ENCODE measurements around the gene DENND5A.
"Not testable (repeated sequence)": the region's sequence is repeated elsewhere in the genome, so short reads cannot be mapped to it uniquely, and the experiment has no call there.

Gene DENND5A

GRCh38 chr11:9136741-9137140 is 128.4 kb downstream of the DENND5A start:
- FAIRE-seq: no peak

GRCh38 chr11:9133956-9134355 is 131.2 kb downstream of the DENND5A start:
- FAIRE-seq: no peak

- no peak for FAIRE-seq
Observed at GRCh38 chr11:9132203-9132878, 132.8 kb downstream of the DENND5A start.

DNA sequence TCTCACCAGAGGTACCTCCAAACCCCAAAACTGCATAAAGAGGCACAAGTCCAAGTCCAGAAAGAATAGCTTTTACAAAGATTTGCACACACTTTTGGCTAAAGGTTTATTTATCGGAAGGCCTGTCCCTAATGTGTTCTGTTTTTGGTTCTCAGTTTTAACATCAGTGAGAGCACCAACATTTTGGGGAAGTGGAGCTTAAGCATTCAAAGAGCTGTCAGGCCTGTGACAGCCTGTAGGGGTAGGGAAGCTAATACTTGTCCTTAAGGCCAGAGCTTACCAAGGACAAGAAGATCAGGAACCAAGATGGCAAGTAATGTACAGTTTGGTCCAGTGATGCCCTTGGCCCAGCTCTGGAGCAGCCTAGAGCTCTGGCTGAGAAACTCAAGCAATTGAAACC is 134.9 kb downstream of the DENND5A start:
- FAIRE-seq: no peak

- no peak for FAIRE-seq
Observed at GRCh38 chr11:9126636-9127035, 138.5 kb downstream of the DENND5A start.

GRCh38 chr11:9125185-9125886 is 139.8 kb downstream of the DENND5A start:
- no peak for FAIRE-seq

DNA sequence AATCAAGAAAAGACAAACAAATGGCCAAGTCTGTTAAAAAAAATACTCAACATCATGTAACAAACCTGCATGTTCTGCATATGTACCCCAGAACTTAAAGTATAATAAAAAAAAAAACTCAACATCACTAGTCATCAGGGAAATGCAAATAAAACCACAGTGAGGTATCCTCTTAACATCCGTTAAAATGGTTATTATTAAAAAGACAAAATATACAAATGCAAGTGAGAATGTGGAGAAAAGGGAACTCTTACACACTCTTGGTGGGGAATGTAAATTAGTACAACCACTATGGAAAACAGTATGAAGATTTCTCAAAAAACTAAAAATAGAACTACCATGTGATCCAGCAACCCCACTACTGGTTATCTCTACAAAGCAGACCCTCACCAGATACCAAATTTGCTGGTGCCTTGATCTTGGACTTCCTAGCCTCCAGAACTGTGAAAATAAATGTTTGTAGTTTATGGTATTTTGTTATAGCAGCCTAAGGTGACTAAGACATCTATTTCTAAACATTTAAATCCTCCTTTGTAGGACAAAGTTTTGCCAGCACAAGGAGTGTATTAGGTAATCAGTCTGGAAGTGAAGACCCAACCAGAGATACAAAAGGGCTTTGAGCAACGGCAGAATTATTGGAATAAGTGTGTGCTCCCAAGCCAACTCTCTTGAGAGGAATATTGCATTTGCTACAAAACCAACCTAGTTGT is 141.4 kb downstream of the DENND5A start:
- FAIRE-seq: no peak

DNA sequence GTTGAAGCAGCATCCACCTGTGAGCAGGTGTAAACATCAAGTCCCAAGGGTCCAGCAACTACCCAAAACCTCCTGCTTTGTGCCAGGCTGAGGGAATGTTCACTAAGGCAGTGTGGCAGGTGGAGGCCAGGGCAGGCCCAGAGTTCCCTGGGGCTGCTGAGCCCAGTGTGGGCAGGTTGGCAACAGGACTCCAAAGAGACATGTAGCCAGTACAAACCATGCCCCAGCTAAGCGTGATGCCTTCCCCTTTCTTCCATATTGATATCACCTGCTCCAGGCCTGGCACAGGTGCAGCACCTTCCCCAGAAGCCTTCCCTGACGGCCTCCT is 143.7 kb downstream of the DENND5A start:
- no peak for FAIRE-seq

DNA sequence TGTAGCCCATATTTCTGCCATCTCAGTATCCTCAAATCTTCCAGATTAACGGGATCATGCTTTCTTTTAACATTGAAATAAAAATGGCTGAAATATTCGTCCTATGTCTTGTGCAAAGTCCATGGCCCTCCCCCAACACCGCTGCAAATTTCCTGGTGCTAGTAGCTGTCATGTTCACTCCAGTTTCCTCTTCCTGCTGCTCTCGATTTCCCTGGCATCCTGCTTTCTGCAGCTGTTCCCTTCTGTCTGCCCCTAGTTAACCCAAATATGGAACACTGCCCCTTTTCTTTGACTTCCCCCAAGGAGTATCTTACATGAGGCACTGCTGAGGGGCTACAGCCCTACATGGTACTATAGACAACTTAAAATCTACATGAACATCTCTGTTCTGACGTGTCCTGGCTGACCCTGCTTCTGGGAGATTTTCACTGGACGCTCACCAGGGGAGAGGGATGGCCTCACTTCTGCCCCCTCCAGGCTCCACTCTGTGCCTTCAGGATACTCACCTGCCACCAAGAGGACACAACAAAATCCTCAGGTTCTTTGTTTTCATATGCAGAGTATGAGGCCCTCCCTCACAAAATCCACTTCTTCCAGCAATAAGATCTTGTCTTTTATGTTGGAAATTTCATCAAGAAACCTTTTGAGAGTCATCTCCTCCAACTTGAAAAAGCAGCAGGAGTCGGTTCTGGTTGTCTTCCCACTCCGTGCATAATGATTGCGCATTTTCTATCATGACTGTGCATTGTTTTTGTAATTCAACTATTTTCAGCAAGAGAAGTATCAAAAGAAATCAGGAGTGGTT is 144.3 kb downstream of the DENND5A start:
- no peak for FAIRE-seq

DNA sequence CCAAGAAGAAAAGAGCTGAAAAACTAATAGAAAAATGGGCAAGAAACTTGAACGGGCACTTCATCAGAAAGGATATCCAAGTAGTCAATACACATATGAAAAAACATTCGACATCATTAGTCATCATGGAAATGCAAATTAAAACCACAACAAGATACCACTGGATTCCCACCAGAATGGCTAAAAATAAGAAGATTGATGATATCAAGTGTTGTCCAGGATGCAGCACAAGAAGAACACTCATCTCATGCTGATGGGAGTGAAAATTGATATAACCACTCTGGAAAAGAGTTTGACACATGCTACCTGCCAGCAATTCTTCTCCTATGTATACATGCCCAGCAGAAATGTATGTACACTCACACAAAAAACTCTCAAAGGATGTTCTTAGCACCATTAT is 146.9 kb downstream of the DENND5A start:
- no peak for FAIRE-seq

DNA sequence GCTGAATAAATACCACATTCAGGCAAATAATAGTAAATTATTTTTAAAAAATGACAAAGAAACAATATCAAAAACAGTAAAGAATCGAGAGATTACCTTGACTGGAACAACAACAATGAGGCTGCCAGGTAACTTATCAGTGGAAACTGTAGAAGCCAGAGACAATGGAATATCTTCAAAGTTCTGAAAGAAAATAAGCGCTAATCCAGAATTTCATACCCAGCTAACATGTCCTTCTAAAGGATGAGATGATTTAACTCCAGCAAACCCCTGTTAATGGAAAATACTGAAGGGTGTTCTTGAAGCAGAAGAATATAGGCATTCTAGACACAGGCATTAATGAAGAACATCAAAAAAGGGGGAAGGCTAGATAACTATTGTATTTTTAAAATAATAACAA is 153.1 kb downstream of the DENND5A start:
- FAIRE-seq: no peak

- FAIRE-seq: no peak
Observed at GRCh38 chr11:9109858-9110731, 155.1 kb downstream of the DENND5A start.

- no peak for FAIRE-seq
Observed at GRCh38 chr11:9104580-9104979, 160.6 kb downstream of the DENND5A start.

- FAIRE-seq: no peak
Observed at GRCh38 chr11:9103542-9104276, 161.4 kb downstream of the DENND5A start.

DNA sequence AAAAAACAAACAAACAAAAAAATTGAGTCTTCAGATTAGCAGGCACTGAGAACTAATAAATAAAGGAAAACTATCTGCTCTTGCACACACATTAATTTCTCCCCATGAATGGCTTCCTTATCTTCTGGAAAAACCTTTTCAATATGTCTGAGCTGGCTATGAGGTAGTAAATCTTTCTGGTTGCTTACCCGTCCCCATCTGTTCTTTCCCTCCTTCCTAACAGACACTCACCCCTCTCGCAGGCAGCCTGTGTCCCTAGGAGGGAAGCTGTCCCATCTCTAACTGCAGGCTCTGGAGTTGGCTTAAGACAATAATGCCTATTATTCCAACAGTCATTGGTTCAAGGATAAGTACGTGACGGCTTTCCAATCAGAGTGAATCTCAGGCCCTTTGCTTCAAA is 165.5 kb downstream of the DENND5A start:
- no peak for FAIRE-seq

DNA sequence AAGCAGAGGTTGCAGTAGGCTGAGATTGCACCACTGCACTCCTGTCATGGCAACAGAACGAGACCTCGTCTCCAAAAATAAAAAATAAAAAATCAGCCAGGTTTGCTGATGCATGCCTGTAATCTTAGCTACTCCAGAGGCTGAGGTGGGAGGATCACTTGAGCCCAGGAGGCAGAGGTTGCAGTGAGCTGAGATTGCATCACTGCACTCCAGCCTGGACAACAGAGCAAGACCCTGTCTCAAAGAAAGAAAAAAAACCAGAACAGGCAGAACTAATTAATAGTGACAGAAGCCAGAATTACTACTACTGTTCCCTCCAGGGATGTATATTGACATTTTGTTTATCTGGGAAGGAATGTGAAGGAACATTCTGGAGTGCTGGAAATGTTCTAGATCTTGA is 166.7 kb downstream of the DENND5A start:
- FAIRE-seq: not testable (repeated sequence)

GRCh38 chr11:9097186-9097943 is 167.8 kb downstream of the DENND5A start:
- FAIRE-seq: not testable (repeated sequence)

DNA sequence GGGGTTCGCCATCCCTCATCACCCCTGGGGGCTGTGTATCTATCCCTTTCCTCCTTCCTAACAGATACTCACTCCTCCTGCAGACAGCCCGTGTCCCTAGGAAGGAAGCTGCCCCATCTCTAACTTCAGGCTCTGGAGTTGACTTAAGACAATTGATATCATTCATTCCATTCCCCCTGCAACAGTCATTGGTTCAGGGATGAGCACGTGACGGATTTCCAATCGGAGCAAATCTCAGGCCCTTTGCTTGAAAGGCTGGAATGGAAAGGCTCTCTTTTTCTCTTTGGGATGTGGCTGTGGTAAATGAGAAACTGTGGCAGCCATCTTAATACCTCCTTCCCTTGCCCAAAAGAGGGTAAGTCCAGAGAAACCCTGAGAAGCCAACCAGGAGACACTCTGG is 168.7 kb downstream of the DENND5A start:
- FAIRE-seq: no peak

DNA sequence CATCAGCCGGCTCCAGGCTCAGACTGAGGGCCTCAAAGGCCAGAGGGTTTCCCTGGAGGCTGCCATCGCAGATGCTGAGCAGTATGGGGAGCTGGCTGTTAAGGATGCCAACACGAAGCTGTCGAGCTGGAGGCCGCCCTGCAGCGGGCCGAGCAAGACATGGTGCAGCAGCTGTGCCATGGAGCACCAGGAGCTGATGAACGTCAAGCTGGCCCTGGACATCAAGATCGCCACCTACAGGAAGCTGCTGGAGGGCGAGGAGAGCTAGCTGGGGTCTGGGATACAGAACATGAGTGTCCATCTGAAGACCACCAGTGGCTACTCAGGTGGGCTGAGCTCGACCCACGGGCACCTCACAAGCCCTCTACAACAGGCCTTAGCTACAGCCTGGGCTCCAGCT is 169.7 kb downstream of the DENND5A start:
- no peak for FAIRE-seq

- FAIRE-seq: no peak
Observed at GRCh38 chr11:9094420-9094819, 170.7 kb downstream of the DENND5A start.
